IPS DF 6.9 (cell line): ENCODE measurements around the gene CYP4A11.
"Not testable (repeated sequence)": the region's sequence is repeated elsewhere in the genome, so short reads cannot be mapped to it uniquely, and the experiment has no call there.

Experiments
- DNase-seq: peaks from one replicate; pipeline ENCODE4 v3.0.0-alpha.2; 2013; ENCODE audit warnings: low read depth, low spot score
- H3K27ac ChIP-seq: one replicate; pipeline ENCODE4 v1.5.1; 2013; ENCODE audit warnings: low read length, control low read depth
- H3K27me3 ChIP-seq: 2 replicates; pipeline ENCODE4 v1.6.1; 2013; ENCODE audit warnings: mild to moderate bottlenecking, low read length; ENCODE audit not compliant: control insufficient read depth, insufficient read depth
- H3K36me3 ChIP-seq: 2 replicates; pipeline ENCODE4 v1.6.1; 2013; ENCODE audit warnings: low read length; ENCODE audit not compliant: control insufficient read depth, insufficient read depth
- H3K4me1 ChIP-seq: 2 replicates; pipeline ENCODE4 v1.6.1; 2013; ENCODE audit warnings: low read length; ENCODE audit not compliant: control insufficient read depth, insufficient read depth
- H3K4me3 ChIP-seq: 2 replicates; pipeline ENCODE4 v1.5.1; 2013; ENCODE audit warnings: mild to moderate bottlenecking, low read length
- H3K9me3 ChIP-seq: 2 replicates; pipeline ENCODE4 v1.6.1; 2013; ENCODE audit warnings: low read length, inconsistent platforms; ENCODE audit not compliant: control insufficient read depth, insufficient read depth
- WGBS: extraction: QIAGEN DNeasy Blood & Tissue Kit; methylation state at CpG from one replicate; pipeline ENCODE4 v1.1.7; 2013; ENCODE audit warnings: mixed read lengths, missing lambda C conversion rate; ENCODE audit not compliant: insufficient read length, insufficient coverage; 5-methylcytosine and 5-hydroxymethylcytosine counted together

The CYP4A11 gene

GRCh38 chr1:46927249-46927835 lies 13.9 kb downstream of the CYP4A11 start:
- Histone ChIP-seq H3K27me3 (no peaks in the 10 kb centered on the region), H3K9me3 (no peaks in the 10 kb centered on the region), H3K4me1 (no peaks in the 10 kb centered on the region), H3K36me3 (no peaks in the 10 kb centered on the region), H3K4me3 (no peak overlapping the region), H3K27ac (no peak overlapping the region)
- no CpG with 5 or more reads among the region's 3 CpGs for WGBS
- DNase-seq: no peak

- no peak for DNase-seq
- no peak overlapping the region for H3K27ac ChIP-seq
- no peaks in the 10 kb centered on the region for H3K27me3 ChIP-seq
- no peaks in the 10 kb centered on the region for H3K4me1 ChIP-seq
- WGBS: no CpG with 5 or more reads among the region's 2 CpGs
- no peak overlapping the region for H3K4me3 ChIP-seq
- H3K36me3 ChIP-seq: no peaks in the 10 kb centered on the region
- no peaks in the 10 kb centered on the region for H3K9me3 ChIP-seq
Observed at GRCh38 chr1:46910790-46911189, 30.5 kb downstream of the CYP4A11 start.

- WGBS: no CpG with 5 or more reads among the region's 4 CpGs
- H3K36me3 ChIP-seq: no peaks in the 10 kb centered on the region
Observed at GRCh38 chr1:46903481-46903880, 37.8 kb downstream of the CYP4A11 start.

GRCh38 chr1:46900401-46900800 lies 40.9 kb downstream of the CYP4A11 start:
- Histone ChIP-seq H3K27ac (no peak overlapping the region), H3K9me3 (no peaks in the 10 kb centered on the region), H3K4me1 (no peaks in the 10 kb centered on the region), H3K4me3 (no peak overlapping the region), H3K36me3 (no peaks in the 10 kb centered on the region), H3K27me3 (no peaks in the 10 kb centered on the region)
- no CpG with 5 or more reads among the region's 1 CpG for WGBS
- no peak for DNase-seq

More at GRCh38 chr1:46903481-46903880, 37.8 kb downstream of the CYP4A11 start:
- DNase-seq: no peak
- H3K27me3 ChIP-seq: no peaks in the 10 kb centered on the region
- H3K27ac ChIP-seq: no peak overlapping the region
- no peaks in the 10 kb centered on the region for H3K9me3 ChIP-seq
- no peaks in the 10 kb centered on the region for H3K4me1 ChIP-seq
- H3K4me3 ChIP-seq: no peak overlapping the region

- H3K27me3 ChIP-seq, H3K4me1 ChIP-seq, H3K36me3 ChIP-seq, H3K4me3 ChIP-seq, H3K9me3 ChIP-seq, H3K27ac ChIP-seq, DNase-seq: not testable (repeated sequence)
- no CpG with 5 or more reads among the region's 3 CpGs for WGBS
Observed at GRCh38 chr1:46881656-46882055, 59.6 kb downstream of the CYP4A11 start.
